ENCODE data around the gene KCNH1.

The KCNH1 gene

DNA sequence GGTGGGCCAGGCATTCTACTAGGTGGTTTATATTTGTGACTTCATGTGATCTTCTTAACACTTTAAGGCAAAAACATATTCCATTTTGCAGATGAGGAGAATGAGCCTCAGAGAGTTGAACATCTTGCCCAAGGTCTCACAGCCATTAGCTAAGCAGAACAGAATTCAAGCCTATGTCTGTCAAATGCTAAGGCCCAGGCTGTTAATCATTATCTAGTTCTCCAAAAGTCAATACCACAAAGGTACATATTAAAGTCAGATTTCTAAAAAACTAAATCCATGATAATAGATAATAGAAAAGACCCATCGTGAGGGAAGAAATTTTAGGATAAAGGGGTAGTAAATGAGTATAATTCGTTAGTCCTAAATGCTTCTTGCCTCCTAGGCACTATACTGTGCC is 234.3 kb downstream of the KCNH1 start:
- Histone ChIP-seq H3K4me3 (ENCODE audit: insufficient read depth, low read depth, low read length, poor library complexity, severe bottlenecking) (no peak overlapping the region), H3K36me3 (ENCODE audit: control insufficient read depth, insufficient read depth, low read length) (no peaks in the 10 kb centered on the region), H3K27me3 (replicated peaks; ENCODE audit: control insufficient read depth, insufficient read depth, low read length, poor library complexity, severe bottlenecking) (no peaks in the 10 kb centered on the region), H3K9me3 (ENCODE audit: control insufficient read depth, low read length) (no peaks in the 10 kb centered on the region), H3K4me1 (ENCODE audit: control insufficient read depth, insufficient read depth, low read length, poor library complexity, severe bottlenecking) (no peaks in the 10 kb centered on the region), H3K27ac (ENCODE audit: insufficient read depth, low read length, poor library complexity, severe bottlenecking) (no peak overlapping the region)
- no peak for DNase-seq

- H3K27ac ChIP-seq (ENCODE audit: insufficient read depth, low read length, poor library complexity, severe bottlenecking) = no peak overlapping the region
- H3K36me3 ChIP-seq (ENCODE audit: control insufficient read depth, insufficient read depth, low read length) = no peaks in the 10 kb centered on the region
- H3K4me1 ChIP-seq (ENCODE audit: control insufficient read depth, insufficient read depth, low read length, poor library complexity, severe bottlenecking) = no peaks in the 10 kb centered on the region
- no peaks in the 10 kb centered on the region for H3K27me3 ChIP-seq (replicated peaks; ENCODE audit: control insufficient read depth, insufficient read depth, low read length, poor library complexity, severe bottlenecking)
- H3K4me3 ChIP-seq (ENCODE audit: insufficient read depth, low read depth, low read length, poor library complexity, severe bottlenecking) = no peak overlapping the region
- no peak for DNase-seq
- H3K9me3 ChIP-seq (ENCODE audit: control insufficient read depth, low read length) = no peaks in the 10 kb centered on the region
Measured at GRCh38 chr1:210898473-210898872, 235.5 kb downstream of the KCNH1 start.

DNA sequence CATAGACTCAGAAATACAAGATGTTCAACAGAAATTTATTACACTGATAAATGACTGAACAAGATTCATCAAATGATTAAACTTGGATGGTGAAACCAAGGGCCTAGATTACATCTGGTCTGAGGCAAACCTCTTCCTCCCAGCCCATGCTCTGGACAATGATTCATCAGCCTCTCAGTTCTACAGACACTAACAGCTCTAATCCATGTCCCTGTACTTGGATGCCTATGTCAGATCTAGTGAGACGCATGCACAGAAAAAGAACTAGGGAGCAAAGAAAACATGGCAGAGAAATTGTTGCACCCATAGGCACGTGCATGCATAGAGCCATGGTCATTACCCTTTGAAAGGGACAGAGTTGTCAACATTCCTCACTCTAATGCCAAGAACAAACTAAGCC is 250.1 kb downstream of the KCNH1 start:
- H3K9me3 ChIP-seq (ENCODE audit: control insufficient read depth, low read length) = no peaks in the 10 kb centered on the region
- no peaks in the 10 kb centered on the region for H3K4me1 ChIP-seq (ENCODE audit: control insufficient read depth, insufficient read depth, low read length, poor library complexity, severe bottlenecking)
- no peaks in the 10 kb centered on the region for H3K36me3 ChIP-seq (ENCODE audit: control insufficient read depth, insufficient read depth, low read length)
- no peak overlapping the region for H3K4me3 ChIP-seq (ENCODE audit: insufficient read depth, low read depth, low read length, poor library complexity, severe bottlenecking)
- no peak overlapping the region for H3K27ac ChIP-seq (ENCODE audit: insufficient read depth, low read length, poor library complexity, severe bottlenecking)
- DNase-seq = no peak
- no peaks in the 10 kb centered on the region for H3K27me3 ChIP-seq (replicated peaks; ENCODE audit: control insufficient read depth, insufficient read depth, low read length, poor library complexity, severe bottlenecking)

GRCh38 chr1:210882414-210883221 is 251.3 kb downstream of the KCNH1 start:
- H3K36me3 ChIP-seq (ENCODE audit: control insufficient read depth, insufficient read depth, low read length) = no peaks in the 10 kb centered on the region
- DNase-seq = no peak
- no peak overlapping the region for H3K4me3 ChIP-seq (ENCODE audit: insufficient read depth, low read depth, low read length, poor library complexity, severe bottlenecking)

DNA sequence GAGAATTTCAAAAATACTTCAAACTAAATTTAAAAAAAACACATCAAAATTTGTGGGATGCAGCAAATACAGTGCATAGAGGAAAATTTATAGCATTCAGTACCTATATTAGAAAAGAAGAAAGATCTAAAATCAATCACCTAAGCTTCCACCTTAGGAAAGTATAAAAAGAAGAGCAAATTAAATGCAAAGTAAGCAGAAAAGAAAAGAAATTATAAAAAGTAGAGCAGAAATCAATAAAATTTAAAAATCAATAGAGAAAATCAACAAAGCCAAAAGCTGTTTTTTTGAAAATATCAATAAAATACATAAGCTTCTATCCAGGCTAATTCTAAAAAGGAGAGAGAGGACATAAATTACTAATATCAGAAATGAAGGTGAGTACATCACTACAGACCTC is 255.4 kb downstream of the KCNH1 start:
- H3K4me3 ChIP-seq (ENCODE audit: insufficient read depth, low read depth, low read length, poor library complexity, severe bottlenecking) = no peak overlapping the region
- no peaks in the 10 kb centered on the region for H3K36me3 ChIP-seq (ENCODE audit: control insufficient read depth, insufficient read depth, low read length)
- DNase-seq = no peak
- H3K9me3 ChIP-seq (ENCODE audit: control insufficient read depth, low read length) = no peaks in the 10 kb centered on the region
- H3K27ac ChIP-seq (ENCODE audit: insufficient read depth, low read length, poor library complexity, severe bottlenecking) = no peak overlapping the region
- no peaks in the 10 kb centered on the region for H3K4me1 ChIP-seq (ENCODE audit: control insufficient read depth, insufficient read depth, low read length, poor library complexity, severe bottlenecking)
- H3K27me3 ChIP-seq (replicated peaks; ENCODE audit: control insufficient read depth, insufficient read depth, low read length, poor library complexity, severe bottlenecking) = no peaks in the 10 kb centered on the region

More at GRCh38 chr1:210882414-210883221, 251.3 kb downstream of the KCNH1 start:
- H3K4me1 ChIP-seq (ENCODE audit: control insufficient read depth, insufficient read depth, low read length, poor library complexity, severe bottlenecking) = no peaks in the 10 kb centered on the region
- H3K9me3 ChIP-seq (ENCODE audit: control insufficient read depth, low read length) = no peaks in the 10 kb centered on the region
- H3K27ac ChIP-seq (ENCODE audit: insufficient read depth, low read length, poor library complexity, severe bottlenecking) = no peak overlapping the region
- H3K27me3 ChIP-seq (replicated peaks; ENCODE audit: control insufficient read depth, insufficient read depth, low read length, poor library complexity, severe bottlenecking) = no peaks in the 10 kb centered on the region

GRCh38 chr1:210876275-210876674 is 257.7 kb downstream of the KCNH1 start:
- no peaks in the 10 kb centered on the region for H3K9me3 ChIP-seq (ENCODE audit: control insufficient read depth, low read length)
- H3K4me1 ChIP-seq (ENCODE audit: control insufficient read depth, insufficient read depth, low read length, poor library complexity, severe bottlenecking) = no peaks in the 10 kb centered on the region
- H3K27ac ChIP-seq (ENCODE audit: insufficient read depth, low read length, poor library complexity, severe bottlenecking) = no peak overlapping the region
- H3K36me3 ChIP-seq (ENCODE audit: control insufficient read depth, insufficient read depth, low read length) = no peaks in the 10 kb centered on the region
- no peaks in the 10 kb centered on the region for H3K27me3 ChIP-seq (replicated peaks; ENCODE audit: control insufficient read depth, insufficient read depth, low read length, poor library complexity, severe bottlenecking)
- no peak for DNase-seq
- H3K4me3 ChIP-seq (ENCODE audit: insufficient read depth, low read depth, low read length, poor library complexity, severe bottlenecking) = no peak overlapping the region

DNA sequence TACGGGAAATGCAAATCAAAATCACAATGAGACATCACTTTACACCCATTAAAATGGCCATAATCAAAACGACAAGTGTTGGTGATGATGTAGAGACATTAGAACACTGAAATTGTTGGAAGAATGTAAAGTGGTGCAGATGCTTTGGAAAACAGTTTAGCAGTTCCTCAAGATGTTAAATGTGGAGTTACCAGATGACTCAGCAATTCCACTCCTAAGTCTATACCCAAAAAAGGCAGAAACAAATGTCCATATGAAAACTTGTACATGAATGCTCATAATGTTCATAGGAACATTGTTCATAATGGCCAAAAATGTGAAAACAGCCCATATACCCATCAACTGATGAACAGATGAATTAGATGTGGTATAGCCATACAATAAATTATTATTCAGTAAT is 267.4 kb downstream of the KCNH1 start:
- H3K36me3 ChIP-seq (ENCODE audit: control insufficient read depth, insufficient read depth, low read length) = no peaks in the 10 kb centered on the region
- no peaks in the 10 kb centered on the region for H3K27me3 ChIP-seq (replicated peaks; ENCODE audit: control insufficient read depth, insufficient read depth, low read length, poor library complexity, severe bottlenecking)
- H3K4me3 ChIP-seq (ENCODE audit: insufficient read depth, low read depth, low read length, poor library complexity, severe bottlenecking) = no peak overlapping the region
- no peaks in the 10 kb centered on the region for H3K4me1 ChIP-seq (ENCODE audit: control insufficient read depth, insufficient read depth, low read length, poor library complexity, severe bottlenecking)
- no peak for DNase-seq
- H3K27ac ChIP-seq (ENCODE audit: insufficient read depth, low read length, poor library complexity, severe bottlenecking) = no peak overlapping the region
- no peaks in the 10 kb centered on the region for H3K9me3 ChIP-seq (ENCODE audit: control insufficient read depth, low read length)

DNA sequence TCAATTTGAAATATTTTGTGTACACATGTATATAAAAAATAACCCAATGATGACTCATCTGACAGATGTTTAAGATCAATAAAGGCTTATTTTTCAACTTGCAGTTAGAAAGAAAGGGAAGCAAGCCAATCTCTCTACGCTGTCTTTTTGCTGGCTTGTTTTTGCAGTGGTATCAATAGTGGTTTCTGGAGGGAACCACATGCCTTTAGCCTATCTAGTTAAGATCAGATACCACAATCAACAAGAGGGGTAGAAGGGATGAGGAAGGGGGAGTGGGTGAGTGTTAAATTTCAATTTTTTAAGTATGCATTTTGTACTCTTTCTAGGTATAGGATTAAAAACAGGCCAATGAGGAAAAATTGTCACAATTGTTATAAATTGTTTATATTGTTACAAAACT is 276.2 kb downstream of the KCNH1 start:
- Histone ChIP-seq H3K4me1 (ENCODE audit: control insufficient read depth, insufficient read depth, low read length, poor library complexity, severe bottlenecking) (no peaks in the 10 kb centered on the region), H3K9me3 (ENCODE audit: control insufficient read depth, low read length) (no peaks in the 10 kb centered on the region), H3K27me3 (replicated peaks; ENCODE audit: control insufficient read depth, insufficient read depth, low read length, poor library complexity, severe bottlenecking) (no peaks in the 10 kb centered on the region), H3K36me3 (ENCODE audit: control insufficient read depth, insufficient read depth, low read length) (no peaks in the 10 kb centered on the region), H3K27ac (ENCODE audit: insufficient read depth, low read length, poor library complexity, severe bottlenecking) (no peak overlapping the region), H3K4me3 (ENCODE audit: insufficient read depth, low read depth, low read length, poor library complexity, severe bottlenecking) (no peak overlapping the region)
- DNase-seq = no peak

- Histone ChIP-seq H3K4me3 (ENCODE audit: insufficient read depth, low read depth, low read length, poor library complexity, severe bottlenecking) (no peak overlapping the region), H3K9me3 (ENCODE audit: control insufficient read depth, low read length) (no peaks in the 10 kb centered on the region), H3K36me3 (ENCODE audit: control insufficient read depth, insufficient read depth, low read length) (no peaks in the 10 kb centered on the region), H3K27ac (ENCODE audit: insufficient read depth, low read length, poor library complexity, severe bottlenecking) (no peak overlapping the region), H3K4me1 (ENCODE audit: control insufficient read depth, insufficient read depth, low read length, poor library complexity, severe bottlenecking) (no peaks in the 10 kb centered on the region), H3K27me3 (replicated peaks; ENCODE audit: control insufficient read depth, insufficient read depth, low read length, poor library complexity, severe bottlenecking) (no peaks in the 10 kb centered on the region)
- no peak for DNase-seq
Measured at GRCh38 chr1:210857146-210857663, 276.7 kb downstream of the KCNH1 start.

- Histone ChIP-seq H3K4me3 (ENCODE audit: insufficient read depth, low read depth, low read length, poor library complexity, severe bottlenecking) (no peak overlapping the region), H3K4me1 (ENCODE audit: control insufficient read depth, insufficient read depth, low read length, poor library complexity, severe bottlenecking) (no peaks in the 10 kb centered on the region), H3K27me3 (replicated peaks; ENCODE audit: control insufficient read depth, insufficient read depth, low read length, poor library complexity, severe bottlenecking) (no peaks in the 10 kb centered on the region), H3K9me3 (ENCODE audit: control insufficient read depth, low read length) (no peaks in the 10 kb centered on the region), H3K36me3 (ENCODE audit: control insufficient read depth, insufficient read depth, low read length) (no peaks in the 10 kb centered on the region), H3K27ac (ENCODE audit: insufficient read depth, low read length, poor library complexity, severe bottlenecking) (no peak overlapping the region)
- no peak for DNase-seq
Measured at GRCh38 chr1:210855440-210855839, 278.5 kb downstream of the KCNH1 start.
